ENCODE measurements around the gene MAP3K4.

MAP3K4 gene

DNA sequence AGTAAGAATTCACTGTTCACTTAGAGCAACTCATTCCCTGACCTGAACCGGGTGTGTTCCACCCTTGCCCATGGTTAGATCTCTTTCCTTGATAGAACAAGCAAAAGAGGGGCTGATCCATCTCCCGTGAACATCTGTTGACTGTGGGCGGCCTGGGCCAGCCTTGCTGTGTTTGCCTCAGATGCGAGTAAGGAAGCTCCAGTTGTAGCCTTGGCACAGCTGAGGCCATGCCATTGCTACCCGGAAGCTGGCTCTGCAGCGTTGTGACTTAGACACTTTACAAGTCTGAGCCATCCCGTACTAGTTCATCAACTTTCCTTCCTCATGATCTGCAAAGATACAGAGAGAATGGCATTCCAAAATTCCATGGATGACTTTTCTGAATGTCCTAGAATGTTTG lies 139.0 kb downstream of the MAP3K4 start:
- no peak for DNase-seq

DNA sequence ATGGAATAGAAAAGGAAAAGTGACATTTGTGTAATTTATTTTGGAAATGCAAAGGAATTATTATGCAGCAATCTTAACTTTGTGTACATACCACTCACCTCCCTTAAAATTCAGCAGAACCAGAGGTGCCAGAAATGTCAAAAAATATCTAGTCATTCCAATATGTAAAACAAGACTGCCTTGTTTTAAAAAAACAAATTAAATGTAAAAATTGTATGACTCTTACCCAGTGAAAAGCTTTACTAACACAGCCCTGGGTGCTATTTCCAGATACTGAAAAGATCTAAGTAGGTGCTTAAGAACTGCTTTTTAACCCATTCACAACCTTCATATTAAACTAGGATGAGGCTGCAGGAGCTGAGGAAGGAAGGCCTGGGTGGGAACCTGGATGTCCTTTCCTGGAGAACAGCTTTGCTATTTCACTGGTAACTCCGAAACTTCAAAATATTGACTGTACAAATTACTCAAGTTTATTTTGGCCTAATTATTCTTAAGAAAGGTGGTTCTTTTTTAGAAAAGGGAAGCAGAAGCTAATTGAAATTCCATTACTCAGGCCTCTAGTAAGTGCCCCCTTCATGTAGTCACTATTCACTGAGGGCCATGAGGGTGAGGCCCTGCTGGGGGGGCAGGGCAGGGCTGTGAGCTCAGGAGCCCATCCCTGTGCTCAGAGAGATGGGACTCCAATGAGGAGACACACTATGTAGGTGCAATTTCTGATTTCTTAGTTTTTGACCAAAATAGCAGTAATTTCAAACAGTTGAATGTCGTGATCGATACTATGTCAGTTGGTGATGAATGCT lies 139.6 kb downstream of the MAP3K4 start:
- DNase-seq: no peak

DNA sequence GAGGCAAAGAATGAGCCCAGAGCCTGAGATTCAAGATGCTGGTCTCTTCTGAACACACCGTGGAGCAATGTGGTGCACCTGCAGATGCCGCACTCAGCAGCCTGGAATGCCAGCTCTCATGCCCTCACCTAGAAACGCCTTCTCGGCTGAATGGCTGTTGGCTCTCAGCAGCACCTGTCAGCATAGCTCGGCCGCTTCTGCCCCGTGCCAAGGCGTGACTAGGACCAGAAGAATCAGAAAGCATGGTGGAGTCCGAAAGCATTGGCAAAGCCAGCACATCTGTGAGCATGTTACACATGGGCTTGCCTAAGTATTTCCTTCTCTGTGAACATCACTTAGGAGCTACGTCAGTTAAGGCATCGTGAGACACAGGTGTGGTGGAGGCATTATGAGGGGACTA lies 140.8 kb downstream of the MAP3K4 start:
- no peak for DNase-seq

DNA sequence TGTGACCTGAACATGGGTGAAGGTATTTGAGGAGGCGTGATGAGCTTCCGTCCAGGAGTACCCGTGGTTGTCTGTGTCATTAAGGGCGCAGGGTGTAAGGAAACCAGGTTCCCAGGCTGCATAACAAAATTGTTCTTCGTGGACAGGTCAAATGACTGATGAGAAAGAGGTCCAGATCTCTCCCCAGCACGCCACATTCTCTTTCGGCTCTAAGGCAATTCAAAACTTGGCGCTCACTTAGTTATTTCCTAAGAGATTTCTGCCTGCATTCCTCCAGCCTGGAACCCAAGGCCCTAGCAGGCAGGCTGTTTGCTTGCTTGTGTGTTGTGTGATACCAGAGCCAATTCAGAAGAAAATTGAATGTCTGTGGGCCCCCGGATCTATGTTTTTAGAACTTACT lies 142.4 kb downstream of the MAP3K4 start:
- DNase-seq: no peak

DNA sequence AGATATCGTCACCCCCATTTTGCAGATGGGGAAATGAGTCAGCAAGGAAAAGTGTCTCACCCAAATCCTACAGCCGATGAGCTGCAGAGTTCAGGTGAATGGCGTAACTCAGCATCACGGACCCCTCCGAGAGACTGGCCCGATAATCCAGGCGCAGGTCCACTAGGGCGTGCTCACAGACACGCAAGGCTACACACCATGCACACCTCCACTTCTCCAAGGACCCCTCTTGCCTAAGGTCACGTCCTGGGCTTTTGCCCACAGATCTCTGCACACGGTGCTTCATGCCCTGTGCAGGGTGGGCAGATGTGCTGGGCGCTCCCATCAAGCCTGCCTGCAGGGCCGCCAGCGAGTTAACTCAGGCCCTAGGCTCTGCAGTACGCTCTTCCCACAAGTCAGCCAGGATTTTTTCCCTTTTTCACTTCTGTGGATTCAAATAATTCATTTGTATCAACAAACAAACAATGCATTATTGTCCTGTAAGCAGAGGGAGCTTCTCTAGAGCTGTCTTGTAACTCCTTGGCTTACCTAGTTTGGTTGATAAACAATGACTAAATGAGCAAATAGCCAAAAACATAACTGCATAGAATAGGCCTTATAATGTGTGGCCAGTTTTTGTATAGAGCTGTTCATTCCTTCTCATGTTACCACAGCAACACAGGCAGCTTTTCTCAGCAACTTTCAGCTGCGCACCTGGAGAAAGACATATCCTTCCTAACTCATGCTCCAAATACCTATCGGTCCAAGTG lies 143.2 kb downstream of the MAP3K4 start:
- no peak for DNase-seq

DNA sequence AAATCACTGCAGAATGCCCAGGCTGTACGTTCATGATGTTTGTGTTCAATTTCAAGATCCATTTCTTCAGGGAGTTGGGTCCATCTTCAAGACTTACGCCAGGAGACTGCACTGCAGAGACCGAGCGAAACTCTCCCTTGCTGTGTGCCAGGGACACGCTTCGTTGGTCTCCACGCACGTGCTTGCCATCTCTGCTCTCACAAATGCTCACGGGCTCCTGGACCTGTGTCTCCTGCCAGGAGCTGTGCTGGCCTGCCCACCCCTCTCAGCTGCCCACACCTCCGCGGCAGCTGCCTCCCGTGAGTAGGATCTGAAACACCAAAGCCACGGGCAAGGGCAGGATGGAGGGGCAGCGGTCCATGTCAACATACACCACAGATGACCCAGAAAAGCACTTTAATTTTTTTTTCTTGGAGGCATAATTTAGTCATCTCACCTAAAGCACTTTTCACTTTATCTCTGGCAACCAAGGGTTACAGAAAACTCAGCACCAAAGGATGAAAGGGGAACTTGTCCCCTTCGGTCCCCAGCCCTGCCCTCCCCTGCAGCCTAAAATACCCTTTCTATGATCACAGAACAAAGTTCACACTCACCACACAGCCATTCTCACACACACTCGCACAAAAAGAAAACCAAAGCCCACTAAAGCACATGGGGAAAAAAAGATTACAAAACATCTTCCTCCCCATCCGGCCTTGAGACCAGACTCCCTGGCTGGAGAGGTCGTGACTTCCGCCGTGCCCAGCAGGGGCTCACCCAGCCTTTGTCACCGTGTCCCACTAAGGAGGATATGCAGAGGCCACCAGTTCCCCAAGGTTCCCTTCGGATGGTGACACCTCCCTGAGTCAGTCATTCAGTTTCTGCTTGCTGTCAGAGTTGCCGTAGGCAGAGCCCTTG lies 144.4 kb downstream of the MAP3K4 start:
- DNase-seq: no peak

DNA sequence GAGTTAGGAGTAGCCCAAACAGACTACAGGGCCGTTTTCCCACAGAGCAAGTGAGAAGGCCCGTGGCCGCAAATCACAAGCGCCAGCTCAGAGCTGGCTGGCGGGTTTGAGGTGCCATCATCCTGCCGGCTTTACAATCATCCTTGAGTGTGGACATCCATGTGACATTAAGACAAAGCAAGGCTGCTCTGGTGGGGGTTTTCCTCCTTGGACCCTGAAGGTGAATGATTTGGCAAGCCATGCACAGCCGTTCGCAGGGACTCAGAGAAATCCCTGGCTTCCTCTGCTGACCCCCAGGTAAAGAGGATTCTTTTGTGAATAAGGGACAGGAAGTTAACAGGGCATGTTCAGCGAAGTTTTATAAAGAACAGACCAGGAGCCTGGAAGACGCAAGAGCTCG lies 145.1 kb downstream of the MAP3K4 start:
- DNase-seq: no peak

DNA sequence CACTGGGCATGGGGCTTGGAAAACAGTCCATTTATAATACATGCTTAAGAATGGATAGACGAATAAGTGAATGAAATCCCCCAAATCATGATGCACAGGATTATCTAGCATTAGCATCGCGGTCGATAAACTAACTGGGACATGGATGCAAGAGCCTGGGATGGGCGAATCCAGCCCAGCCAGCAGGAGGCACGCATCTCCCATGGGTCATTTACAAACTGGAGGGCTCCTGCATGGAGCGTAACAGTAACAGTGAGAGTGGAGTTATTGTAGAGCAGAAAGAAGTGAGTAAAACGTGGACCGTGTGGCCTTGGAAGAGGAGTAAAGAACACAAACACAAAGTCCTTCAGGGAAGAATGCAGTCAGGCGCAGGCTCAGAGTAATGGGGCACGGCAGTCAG lies 145.8 kb downstream of the MAP3K4 start:
- no peak for DNase-seq

DNA sequence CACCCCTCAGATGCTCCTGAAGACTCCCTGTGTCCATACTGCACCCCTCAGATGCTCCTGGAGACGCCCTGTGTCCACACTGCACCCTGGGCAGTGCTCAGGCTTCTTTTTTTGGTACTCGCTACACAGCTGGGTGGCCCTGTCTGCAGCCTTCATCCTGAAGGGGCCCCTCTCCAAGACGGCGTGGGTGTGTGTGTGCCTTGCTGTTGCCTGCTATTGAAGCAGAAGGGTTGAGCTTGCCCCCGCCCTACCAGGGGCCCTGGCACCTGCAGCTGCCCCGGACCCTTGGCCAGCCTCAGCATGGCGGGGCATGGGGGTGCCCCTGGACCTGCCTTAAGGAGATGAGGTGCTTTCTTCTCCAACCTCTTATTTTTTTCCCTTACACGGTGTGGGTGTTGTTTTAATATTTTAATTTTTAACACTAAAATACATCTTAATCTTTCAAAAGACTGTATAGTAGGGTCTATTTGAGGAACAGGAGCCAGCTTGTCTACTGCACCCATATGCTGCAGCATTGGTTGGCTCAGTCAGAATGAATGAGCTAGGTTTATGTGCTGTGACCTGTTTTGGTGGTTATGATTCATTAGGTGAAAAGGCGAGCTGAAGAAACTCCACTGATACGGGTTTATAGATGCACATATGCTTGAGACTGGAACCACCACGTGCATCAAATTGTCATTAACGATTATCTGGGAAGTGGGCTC lies 146.4 kb downstream of the MAP3K4 start:
- no peak for DNase-seq

DNA sequence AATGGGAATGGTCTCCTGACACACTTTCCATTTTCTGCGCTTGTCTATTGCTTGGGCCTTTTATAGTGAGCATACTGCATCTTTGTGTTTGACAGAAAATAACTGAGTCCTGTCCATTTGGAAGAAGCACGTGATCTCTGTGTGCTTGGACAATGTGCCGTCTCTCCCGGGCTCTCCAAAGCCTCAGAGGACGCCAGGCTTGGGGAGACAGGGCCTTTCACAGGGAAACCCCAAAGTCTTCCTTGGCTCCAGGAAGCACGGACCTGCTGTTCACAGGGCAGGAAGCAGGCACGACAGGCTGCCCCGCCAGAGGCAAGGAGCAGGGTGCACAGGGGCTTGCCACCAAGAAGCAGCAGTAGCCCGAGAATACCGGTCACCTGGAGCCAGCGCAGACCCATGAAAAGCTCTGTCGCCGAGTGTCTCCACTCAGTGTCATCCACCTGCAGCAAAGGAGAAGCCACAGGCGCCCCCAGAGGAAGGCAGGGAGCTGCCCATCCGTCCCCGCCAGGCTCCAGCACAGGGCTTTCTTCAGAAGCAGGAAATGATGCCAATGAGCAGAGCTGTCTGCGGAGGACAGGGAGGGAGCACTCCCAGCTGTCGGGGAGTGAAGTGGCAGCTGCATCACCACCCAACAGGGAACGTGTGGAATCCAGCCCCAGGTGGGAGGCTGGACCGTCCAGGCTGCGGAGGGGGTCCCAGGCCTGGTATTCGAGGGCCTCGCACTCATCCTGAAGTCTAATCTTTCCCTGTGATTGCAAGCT lies 147.2 kb downstream of the MAP3K4 start:
- no peak for DNase-seq

DNA sequence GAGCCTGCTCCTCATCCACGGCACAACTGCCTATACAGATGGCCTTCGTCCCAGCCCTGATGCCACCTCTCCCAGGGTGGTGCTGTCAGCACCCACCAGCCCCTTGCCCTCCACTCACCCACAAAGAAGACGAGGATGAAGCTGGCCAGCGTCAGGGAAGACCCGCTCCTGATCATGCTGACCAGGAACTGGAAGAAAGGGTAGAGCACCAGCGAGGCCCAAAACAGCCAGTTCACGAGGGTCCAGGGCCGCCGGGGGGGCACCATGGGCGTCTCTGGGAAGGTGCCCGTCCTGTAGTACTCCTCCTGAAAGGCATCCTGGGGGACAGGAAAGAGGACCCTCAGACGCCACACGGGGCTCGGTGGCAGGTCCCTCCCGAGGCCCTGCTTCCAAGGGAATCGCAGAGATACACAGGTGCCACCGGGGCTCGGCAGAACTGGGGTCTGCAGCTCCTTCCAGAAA lies 147.8 kb downstream of the MAP3K4 start:
- no peak for DNase-seq

DNA sequence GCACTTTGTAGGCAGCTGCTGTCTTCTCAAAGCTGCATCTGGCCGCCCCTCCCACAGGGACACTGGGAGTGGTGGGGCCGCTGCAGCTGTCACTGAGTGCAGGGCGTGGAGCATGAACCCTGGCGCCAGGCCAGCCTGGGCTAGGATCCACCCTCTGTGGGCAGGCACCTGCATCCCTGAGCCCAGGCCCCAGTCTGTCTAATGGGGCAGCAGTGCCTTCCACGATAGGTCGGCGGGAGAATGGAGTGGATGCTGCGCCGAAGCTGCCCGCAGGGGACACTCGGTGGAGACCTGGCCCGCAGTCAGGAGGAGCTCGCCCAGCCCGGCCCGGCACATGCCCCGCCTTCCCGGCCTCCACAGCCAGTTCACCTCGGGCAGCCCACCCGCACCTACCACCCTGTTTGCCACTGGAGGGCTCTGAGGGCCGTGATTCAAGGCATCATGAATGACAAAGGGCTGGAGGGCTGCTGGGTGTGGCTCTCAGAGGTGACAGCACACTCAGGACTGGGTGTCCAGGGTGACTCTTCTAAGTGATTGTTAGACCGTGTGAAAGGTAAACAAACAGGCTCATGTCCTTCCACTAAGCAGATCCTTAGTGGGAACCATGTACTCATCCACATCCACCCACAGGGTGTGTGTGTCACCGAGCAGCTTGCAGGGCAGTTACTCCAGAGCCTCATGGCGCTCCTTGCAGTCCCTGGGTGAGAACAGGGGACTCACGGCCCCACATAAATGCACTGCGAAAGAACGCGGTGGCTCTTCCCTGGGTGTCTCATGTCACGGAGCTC lies 148.4 kb downstream of the MAP3K4 start:
- DNase-seq: no peak

DNA sequence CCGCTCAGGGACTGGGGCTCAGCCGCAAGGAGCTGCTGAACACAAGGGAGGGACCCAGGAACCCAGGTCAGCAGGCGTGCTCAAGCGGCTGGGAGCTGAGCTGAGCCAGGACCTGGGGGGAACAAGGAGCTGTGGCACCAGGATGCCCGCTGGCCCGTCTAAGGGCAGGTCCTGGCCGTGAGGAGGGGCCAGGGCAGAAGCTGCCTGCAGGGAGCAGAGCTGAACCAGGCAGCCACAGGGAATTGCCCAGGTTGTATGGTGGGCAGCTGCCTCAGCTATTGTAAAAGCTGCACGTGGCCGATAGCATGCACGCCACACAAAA lies 148.9 kb downstream of the MAP3K4 start:
- DNase-seq: no peak

DNA sequence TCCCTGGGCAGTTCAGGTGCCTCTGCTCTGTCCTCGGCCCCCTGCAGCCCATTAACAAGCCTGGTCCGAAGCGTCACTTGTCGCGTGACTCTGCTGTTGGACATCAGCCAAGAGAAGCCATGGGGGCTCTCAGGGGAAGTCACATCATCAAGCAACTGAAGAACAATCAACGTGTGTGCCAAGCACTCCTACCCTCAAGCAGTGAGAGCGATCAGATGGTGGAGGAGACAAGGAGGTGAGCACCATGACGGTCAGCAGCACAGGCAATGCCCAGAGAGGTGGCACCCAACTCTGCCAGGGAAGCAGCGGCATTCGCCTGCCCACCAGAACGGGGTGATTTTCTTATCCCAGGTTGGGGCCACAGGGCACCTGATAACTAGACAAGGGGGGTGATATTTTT lies 149.6 kb downstream of the MAP3K4 start:
- no peak for DNase-seq

DNA sequence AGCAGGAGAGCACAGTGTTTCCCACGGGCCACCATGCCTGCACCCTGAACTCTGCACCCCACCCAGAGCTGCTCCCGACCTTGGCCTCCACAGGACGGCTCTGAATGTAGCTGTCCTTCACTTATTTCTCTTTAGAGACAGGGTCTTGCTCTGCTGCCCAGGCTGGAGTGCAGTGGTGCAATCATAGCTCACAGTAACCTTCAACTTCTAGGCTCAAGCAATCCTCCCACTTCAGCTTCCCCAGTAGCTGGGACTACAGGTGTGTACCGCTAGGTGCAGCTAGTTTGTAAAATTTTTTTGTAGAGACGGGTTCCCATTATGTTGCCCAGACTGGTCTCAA lies 151.4 kb downstream of the MAP3K4 start:
- DNase-seq: no peak

DNA sequence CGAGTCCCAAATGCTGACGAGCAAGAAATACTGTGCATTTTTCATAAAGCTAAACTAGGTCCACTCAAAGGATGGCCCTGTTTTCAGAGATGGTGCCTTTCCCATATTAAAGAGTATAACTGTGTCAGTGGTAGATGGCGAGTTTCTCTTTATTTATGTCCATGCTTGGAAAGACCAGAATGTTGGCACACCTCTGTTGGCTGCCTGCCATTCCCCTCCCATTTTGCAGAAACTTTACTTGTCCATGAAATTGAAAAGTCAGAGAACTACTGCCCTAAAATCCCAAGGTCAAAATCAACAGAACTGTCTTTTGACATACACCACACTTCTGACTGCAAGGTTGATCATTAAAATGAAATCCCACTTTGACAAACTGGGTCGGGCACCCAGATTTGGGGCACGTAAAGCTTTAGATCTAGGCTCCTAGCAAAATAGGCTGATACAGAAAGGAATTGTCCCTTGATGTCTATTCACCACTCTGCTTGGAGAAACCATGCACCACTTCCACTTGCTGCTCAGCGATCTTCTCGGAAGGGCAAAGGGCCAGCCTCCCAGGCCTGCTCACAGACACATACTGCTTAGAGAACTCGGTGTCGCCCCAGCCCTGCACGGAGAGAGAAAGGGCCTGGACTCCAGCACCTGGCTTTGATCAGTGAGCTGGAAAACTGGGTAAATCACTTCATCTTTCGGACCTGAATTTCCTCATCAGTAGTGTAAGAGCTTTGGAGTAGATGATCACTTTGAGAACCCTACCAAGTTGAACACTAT lies 152.3 kb downstream of the MAP3K4 start:
- no peak for DNase-seq

DNA sequence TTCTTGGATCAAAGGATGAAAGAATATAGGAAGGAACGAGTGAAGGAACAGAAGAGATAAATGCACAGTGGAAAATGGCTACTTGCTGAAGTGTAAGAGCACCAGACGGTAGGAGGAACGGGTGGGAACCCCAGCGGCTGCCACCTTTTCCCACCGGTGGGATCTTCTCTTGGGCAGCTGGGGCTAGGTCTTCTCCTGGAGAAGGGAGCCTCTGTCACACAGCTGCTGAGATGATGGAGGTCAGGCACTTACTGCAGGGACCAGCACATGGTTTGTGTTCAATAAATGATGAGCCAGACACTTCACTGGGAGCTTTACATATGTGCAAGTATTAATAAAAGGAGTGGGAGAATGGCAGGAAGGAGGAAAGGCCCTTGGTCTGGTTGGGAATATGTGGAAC lies 158.6 kb downstream of the MAP3K4 start:
- no peak for DNase-seq

DNA sequence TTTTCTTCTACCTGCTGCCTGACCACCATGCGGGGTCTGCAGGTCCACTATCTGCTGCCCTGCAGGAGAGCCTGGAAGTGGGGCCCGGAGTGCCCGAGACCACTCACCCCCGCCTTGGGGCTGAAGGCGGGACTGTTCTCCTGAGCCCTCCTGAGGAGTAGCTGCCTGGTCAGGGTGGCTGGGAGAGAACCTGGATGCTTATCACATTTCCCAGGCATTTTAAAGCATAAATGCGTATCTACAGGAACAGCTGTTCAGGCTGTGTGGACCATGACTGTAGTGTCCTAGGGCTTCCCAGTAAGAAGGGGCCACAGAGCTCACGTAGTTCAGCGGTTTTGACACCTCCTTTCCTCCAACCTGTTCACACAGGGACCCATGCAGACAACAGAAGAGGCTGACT lies 159.0 kb downstream of the MAP3K4 start:
- DNase-seq: no peak

DNA sequence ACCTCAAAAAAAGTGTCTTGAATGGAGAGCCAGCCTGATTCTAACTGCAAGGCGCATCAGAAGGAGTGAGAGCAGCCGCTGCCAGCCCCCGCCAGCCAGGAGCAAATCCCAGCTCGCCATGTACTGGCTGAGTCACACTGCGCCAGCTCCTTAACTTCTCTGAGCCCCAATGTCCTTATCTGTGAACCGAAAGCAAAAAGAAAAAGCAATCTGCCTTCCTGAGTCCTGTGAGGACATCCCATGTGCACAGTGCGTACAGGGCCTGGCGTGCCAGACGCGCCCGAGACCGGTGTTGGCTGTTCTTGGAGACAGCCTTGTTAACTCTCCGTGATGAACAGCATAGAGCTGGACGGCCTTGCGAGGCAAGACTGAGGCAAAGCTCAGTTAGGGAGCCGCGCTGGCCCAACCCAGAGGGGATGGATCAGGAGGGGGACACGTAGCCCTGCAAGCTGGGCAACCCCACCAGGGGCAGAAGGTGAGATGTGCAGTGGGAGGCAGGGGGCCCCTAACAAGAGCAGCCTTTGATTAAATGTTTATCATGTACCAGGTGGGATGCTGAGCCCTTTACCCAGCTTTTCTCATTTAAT lies 159.6 kb downstream of the MAP3K4 start:
- DNase-seq: no peak

Data from activated CD4-positive, alpha-beta T cell treated with anti-CD3 and anti-CD28 coated beads, Interleukin-2, amount 50 U/mL, for 48 hours (primary cell).